Measurements from ENCODE around the gene C1orf105. TPM values are rescaled to one million over a fixed set of nuclear protein-coding genes. Genes with fewer than 3 reads are reported as not detected.
"Not testable (repeated sequence)": the region's sequence is repeated elsewhere in the genome, so short reads cannot be mapped to it uniquely, and the experiment has no call there.

The C1orf105 gene
- not detected for total RNA-seq

- H3K4me1 ChIP-seq: no peaks in the 10 kb centered on the region
- H3K9me3 ChIP-seq: no peaks in the 10 kb centered on the region
- ATAC-seq (ENCODE audit: low FRiP score in 2 of 2): no peak
- no peak for TF ChIP-seq POLR2A (IDR thresholded peaks at IDR 0.05)
- TF ChIP-seq POLR2AphosphoS5 (IDR thresholded peaks at IDR 0.05): no peak
- no peak for TF ChIP-seq EP300 (IDR thresholded peaks at IDR 0.05)
- TF ChIP-seq CTCF (IDR thresholded peaks at IDR 0.05): no peak
- H3K36me3 ChIP-seq: no peaks in the 10 kb centered on the region
- H3K27ac ChIP-seq: no peak within 1 kb of the TSS
- H3K27me3 ChIP-seq: no peaks in the 10 kb centered on the region
- 87 to 96% methylated on average over 1 of the region's 1 CpG for WGBS, 2 donors
- H3K4me3 ChIP-seq: no peak within 1 kb of the TSS
- DNase-seq: no peak
These were observed at the start of gene C1orf105 for GRCh38 chr1:172420385-172420784. C1orf105 (plus strand) TSS chr1:172420685; CDS start chr1:172420886, 201 bp downstream.

GRCh38 chr1:172371646-172372045 is 48.8 kb upstream of the C1orf105 start:
- not testable (repeated sequence) for DNase-seq; H3K4me1 ChIP-seq; H3K4me3 ChIP-seq; H3K27me3 ChIP-seq; H3K9me3 ChIP-seq; H3K36me3 ChIP-seq; H3K27ac ChIP-seq; ATAC-seq (ENCODE audit: low FRiP score in 2 of 2)
- whole genome bisulfite sequencing, 2 donors: 98 to 100% methylated on average over 3 of the region's 3 CpGs

- no peak overlapping the region for H3K4me3 ChIP-seq
- H3K27me3 ChIP-seq: no peaks in the 10 kb centered on the region
- peak in 1 of 2 donors; percentile 54 for ATAC-seq (ENCODE audit: low FRiP score in 2 of 2)
- WGBS, 2 donors: 55 to 71% methylated on average over 1 of the region's 1 CpG
- DNase-seq: no peak
- H3K36me3 ChIP-seq: no peaks in the 10 kb centered on the region
- TF ChIP-seq CTCF (IDR thresholded peaks at IDR 0.05) (no peak), POLR2A (IDR thresholded peaks at IDR 0.05) (no peak), EP300 (IDR thresholded peaks at IDR 0.05) (no peak), POLR2AphosphoS5 (IDR thresholded peaks at IDR 0.05) (no peak)
- no peak overlapping the region for H3K27ac ChIP-seq
- no peaks in the 10 kb centered on the region for H3K4me1 ChIP-seq
- H3K9me3 ChIP-seq: no peaks in the 10 kb centered on the region
These were observed 46.6 kb upstream of the C1orf105 start for GRCh38 chr1:172373864-172374263.

- Histone ChIP-seq H3K4me3 (no peak overlapping the region), H3K9me3 (no peaks in the 10 kb centered on the region), H3K36me3 (no peaks in the 10 kb centered on the region), H3K27ac (no peak overlapping the region), H3K27me3 (no peaks in the 10 kb centered on the region), H3K4me1 (peaks cover 0 to 1% (median 0%) of the 10 kb centered on the region in 4 donors)
- DNase-seq: no peak
- TF ChIP-seq EP300 (IDR thresholded peaks at IDR 0.05) (no peak), POLR2A (IDR thresholded peaks at IDR 0.05) (no peak), POLR2AphosphoS5 (IDR thresholded peaks at IDR 0.05) (no peak), CTCF (IDR thresholded peaks at IDR 0.05) (no peak)
- ATAC-seq (ENCODE audit: low FRiP score in 2 of 2): no peak
- 79 to 85% methylated on average over 2 of the region's 2 CpGs for WGBS, 2 donors
These were observed 45.3 kb upstream of the C1orf105 start for GRCh38 chr1:172375211-172375631.

- Histone ChIP-seq H3K4me1 (peaks cover 0 to 3% (median 0%) of the 10 kb centered on the region in 4 donors), H3K9me3 (no peaks in the 10 kb centered on the region), H3K4me3 (no peak overlapping the region), H3K27ac (no peak overlapping the region), H3K36me3 (no peaks in the 10 kb centered on the region), H3K27me3 (no peaks in the 10 kb centered on the region)
- WGBS, 2 donors: 55 to 67% methylated on average over 2 of the region's 2 CpGs
- DNase-seq (no peak), ATAC-seq (ENCODE audit: low FRiP score in 2 of 2) (no peak)
- TF ChIP-seq POLR2A (IDR thresholded peaks at IDR 0.05) (no peak), EP300 (IDR thresholded peaks at IDR 0.05) (no peak), POLR2AphosphoS5 (IDR thresholded peaks at IDR 0.05) (no peak), CTCF (IDR thresholded peaks at IDR 0.05) (no peak)
These were observed 44.1 kb upstream of the C1orf105 start for GRCh38 chr1:172376431-172376830.

Measured in upper lobe of left lung (tissue), 6 donors.